Prostate gland (tissue), 2 donors: ENCODE results near the gene ADAD2.

Source experiments
- CTCF ChIP-seq, 4 experiments: fragments of 200-600 bp in 2 of 4; fragments of 450-650 bp in 2 of 4; sonication (generic) in 2 of 4; IDR thresholded peaks; 1 replicate in 3 of 4; 2 replicates in 1 of 4; pipeline ENCODE4 v1.5.1; 2016 to 2019; ENCODE audit warnings: antibody characterized with exemption in 4 of 4, mild to moderate bottlenecking in 2 of 4, moderate library complexity in 2 of 4
- POLR2A ChIP-seq: fragments of 450-650 bp; IDR thresholded peaks from one replicate; pipeline ENCODE4 v1.6.1; 2016; ENCODE audit warnings: antibody characterized with exemption, mild to moderate bottlenecking
- POLR2AphosphoS5 ChIP-seq: sonication (generic); formaldehyde crosslinking; IDR thresholded peaks from one replicate; pipeline ENCODE4 v1.6.1; 2017; ENCODE audit warnings: antibody characterized with exemption

GRCh38 chr16:84214451-84215066, 23.6 kb downstream of the ADAD2 start:
- TF ChIP-seq CTCF (IDR thresholded peaks at IDR 0.05): no peak
- TF ChIP-seq POLR2A: no peak
- no peak for TF ChIP-seq POLR2AphosphoS5
